Measurements from ENCODE around the gene SLC9C2.

The SLC9C2 gene

GRCh38 chr1:173545688-173546087, 57.2 kb downstream of the SLC9C2 start:
- TF ChIP-seq, protein P1, sequence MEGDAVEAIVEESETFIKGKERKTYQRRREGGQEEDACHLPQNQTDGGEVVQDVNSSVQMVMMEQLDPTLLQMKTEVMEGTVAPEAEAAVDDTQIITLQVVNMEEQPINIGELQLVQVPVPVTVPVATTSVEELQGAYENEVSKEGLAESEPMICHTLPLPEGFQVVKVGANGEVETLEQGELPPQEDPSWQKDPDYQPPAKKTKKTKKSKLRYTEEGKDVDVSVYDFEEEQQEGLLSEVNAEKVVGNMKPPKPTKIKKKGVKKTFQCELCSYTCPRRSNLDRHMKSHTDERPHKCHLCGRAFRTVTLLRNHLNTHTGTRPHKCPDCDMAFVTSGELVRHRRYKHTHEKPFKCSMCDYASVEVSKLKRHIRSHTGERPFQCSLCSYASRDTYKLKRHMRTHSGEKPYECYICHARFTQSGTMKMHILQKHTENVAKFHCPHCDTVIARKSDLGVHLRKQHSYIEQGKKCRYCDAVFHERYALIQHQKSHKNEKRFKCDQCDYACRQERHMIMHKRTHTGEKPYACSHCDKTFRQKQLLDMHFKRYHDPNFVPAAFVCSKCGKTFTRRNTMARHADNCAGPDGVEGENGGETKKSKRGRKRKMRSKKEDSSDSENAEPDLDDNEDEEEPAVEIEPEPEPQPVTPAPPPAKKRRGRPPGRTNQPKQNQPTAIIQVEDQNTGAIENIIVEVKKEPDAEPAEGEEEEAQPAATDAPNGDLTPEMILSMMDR (IDR thresholded peaks at IDR 0.05; ENCODE audit: low read depth, low read length), result no peak
- H3K4me3 ChIP-seq (replicated peaks in 1 of 2; ENCODE audit: low read depth in 2 of 2, low read length in 2 of 2), result no peak overlapping the region
- DNase-seq (ENCODE audit: low read depth in 2 of 2), result no peak

- TF ChIP-seq, protein P1 (IDR thresholded peaks at IDR 0.05; ENCODE audit: low read depth, low read length), result no peak
- no peak for DNase-seq (ENCODE audit: low read depth in 2 of 2)
- no peak overlapping the region for H3K4me3 ChIP-seq (replicated peaks in 1 of 2; ENCODE audit: low read depth in 2 of 2, low read length in 2 of 2)
Observed at GRCh38 chr1:173536223-173536622, 66.6 kb downstream of the SLC9C2 start.

DNA sequence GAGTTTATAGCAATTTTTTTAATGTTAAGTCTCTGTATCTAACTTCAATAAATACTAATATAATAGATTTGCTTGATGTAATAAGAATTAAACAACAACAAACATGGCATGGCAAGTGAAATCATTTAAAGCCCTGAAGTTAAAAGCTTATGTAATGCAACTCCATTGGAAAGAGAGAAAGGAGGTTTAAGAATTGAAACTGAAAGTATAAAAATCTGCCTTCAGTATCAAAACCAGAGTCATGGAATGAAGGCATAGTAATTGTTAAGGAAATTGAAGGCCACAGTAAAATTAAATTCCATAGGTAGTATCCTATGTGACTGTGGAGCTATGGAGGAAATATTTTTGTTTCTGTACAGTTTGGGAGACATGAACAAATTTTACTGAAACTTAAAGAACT, 70.6 kb downstream of the SLC9C2 start:
- TF ChIP-seq, protein P1 (IDR thresholded peaks at IDR 0.05; ENCODE audit: low read depth, low read length), result no peak
- no peak overlapping the region for H3K4me3 ChIP-seq (replicated peaks in 1 of 2; ENCODE audit: low read depth in 2 of 2, low read length in 2 of 2)
- peak in 1 of 2 donors; percentile 13 for DNase-seq (ENCODE audit: low read depth in 2 of 2)

DNA sequence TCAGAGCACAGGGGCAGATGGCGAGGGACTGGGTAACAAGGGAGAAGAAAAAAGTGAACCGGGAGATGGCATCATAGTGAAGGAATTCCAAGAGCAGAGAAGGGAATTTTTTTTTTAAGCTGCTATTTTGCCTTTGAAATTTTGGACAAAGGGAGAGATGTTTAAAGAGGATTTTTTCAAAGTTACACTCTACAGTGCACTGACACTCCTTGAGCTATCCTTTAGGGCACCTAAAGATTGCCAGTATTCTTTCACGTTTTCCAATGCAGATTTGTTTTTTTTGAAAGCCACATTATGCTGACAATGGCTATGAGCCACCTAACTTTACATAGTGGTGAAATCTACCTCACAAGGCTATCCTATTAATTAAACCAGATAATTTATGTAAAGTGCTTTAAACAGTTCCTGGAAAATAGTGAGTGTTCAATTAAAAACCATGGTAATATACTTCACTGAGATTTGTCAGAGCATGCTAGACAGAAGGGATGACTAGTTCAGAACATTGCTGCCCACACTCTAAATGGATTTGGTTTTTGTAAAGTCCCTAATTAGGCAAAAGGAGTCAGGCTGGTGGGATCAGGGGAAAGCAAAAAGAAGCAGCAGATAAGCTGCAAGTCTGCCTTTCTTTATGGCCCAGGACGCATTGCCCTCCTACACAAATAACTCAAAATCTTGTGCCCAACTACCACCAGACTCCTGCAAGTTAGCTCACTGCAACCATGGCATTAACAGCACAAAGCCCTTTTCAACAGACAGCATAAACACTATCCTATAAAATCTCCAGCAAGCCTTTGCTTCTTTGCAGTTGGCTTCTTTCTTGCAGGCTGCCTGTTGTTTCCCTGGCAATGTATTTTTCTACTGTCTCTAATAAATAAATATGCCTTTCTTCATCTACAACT, 71.8 kb downstream of the SLC9C2 start:
- no peak overlapping the region for H3K4me3 ChIP-seq (replicated peaks in 1 of 2; ENCODE audit: low read depth in 2 of 2, low read length in 2 of 2)
- TF ChIP-seq, protein P1 (IDR thresholded peaks at IDR 0.05; ENCODE audit: low read depth, low read length), result no peak
- no peak for DNase-seq (ENCODE audit: low read depth in 2 of 2)

- H3K4me3 ChIP-seq (replicated peaks in 1 of 2; ENCODE audit: low read depth in 2 of 2, low read length in 2 of 2), result no peak overlapping the region
- TF ChIP-seq, protein P1 (IDR thresholded peaks at IDR 0.05; ENCODE audit: low read depth, low read length), result no peak
- DNase-seq (ENCODE audit: low read depth in 2 of 2), result no peak
Observed at GRCh38 chr1:173529106-173529505, 73.8 kb downstream of the SLC9C2 start.

DNA sequence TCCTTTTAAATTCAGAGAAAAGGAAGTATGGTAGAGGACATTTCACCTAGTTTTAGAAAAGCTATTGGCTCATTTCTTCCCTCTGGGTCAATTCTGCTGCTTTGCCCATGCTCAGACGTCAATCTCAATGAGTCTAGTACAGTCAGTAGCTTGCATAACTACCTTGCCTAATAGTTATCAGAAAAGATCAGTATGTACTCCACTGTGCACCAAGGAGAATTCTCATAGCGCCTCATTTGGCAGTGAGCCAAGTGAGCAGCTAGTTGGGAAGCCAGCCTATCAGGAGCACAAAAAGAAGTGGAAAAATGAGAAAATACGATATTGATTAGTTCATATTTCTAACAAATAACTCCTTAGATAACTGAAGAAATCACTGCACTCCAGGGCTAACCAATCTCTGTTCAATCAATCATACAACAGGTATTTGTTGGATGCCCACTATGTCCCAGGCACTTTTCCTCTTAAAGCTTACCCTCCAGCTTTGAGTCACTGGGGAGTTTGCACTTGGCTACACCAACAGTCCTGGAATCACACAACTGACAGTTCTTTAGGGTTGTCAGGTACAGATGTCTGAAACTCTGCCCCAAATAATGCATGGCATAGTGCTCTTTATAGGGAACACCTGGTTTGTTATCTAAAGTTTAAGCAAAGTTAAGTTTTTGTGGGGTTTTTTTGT, 75.6 kb downstream of the SLC9C2 start:
- DNase-seq (ENCODE audit: low read depth in 2 of 2), result peak; percentile 65 to 84
- H3K4me3 ChIP-seq (replicated peaks in 1 of 2; ENCODE audit: low read depth in 2 of 2, low read length in 2 of 2), result no peak overlapping the region
- TF ChIP-seq, protein P1 (IDR thresholded peaks at IDR 0.05; ENCODE audit: low read depth, low read length), result no peak

Data from cardiac fibroblast (primary cell).